HUES64 (cell line): Measurements from ENCODE around the gene GABBR1.

ENCODE experiments used
- H3K27ac ChIP-seq: 2 replicates; pipeline ENCODE4 v1.7.0; 2013; ENCODE audit warnings: low read depth, low read length, inconsistent platforms
- H3K27me3 ChIP-seq: 2 replicates; pipeline ENCODE4 v1.6.1; 2013; ENCODE audit warnings: mild to moderate bottlenecking, low read length; ENCODE audit not compliant: insufficient read depth
- H3K36me3 ChIP-seq: 2 replicates; pipeline ENCODE4 v1.6.1; 2013; ENCODE audit warnings: mild to moderate bottlenecking, low read length; ENCODE audit not compliant: insufficient read depth
- H3K4me1 ChIP-seq: 2 replicates; pipeline ENCODE4 v1.6.1; 2013; ENCODE audit warnings: mild to moderate bottlenecking, low read length, moderate library complexity; ENCODE audit not compliant: insufficient read depth
- H3K4me3 ChIP-seq: 2 replicates; pipeline ENCODE4 v1.5.1; 2013; ENCODE audit warnings: mild to moderate bottlenecking, low read length, moderate library complexity
- H3K9ac ChIP-seq: 2 replicates; pipeline ENCODE4 v1.6.1; 2013; ENCODE audit warnings: mild to moderate bottlenecking, low read depth, low read length
- H3K9me3 ChIP-seq: 2 replicates; pipeline ENCODE4 v1.6.1; 2013; ENCODE audit warnings: low read depth, low read length; ENCODE audit not compliant: insufficient read depth
- WGBS: fragments of 150-250, 120-280 bp; methylation state at CpG from one replicate; pipeline ENCODE4 v1.1.7; 2013; ENCODE audit warnings: missing lambda C conversion rate; 5-methylcytosine and 5-hydroxymethylcytosine counted together

The GABBR1 gene

GRCh38 chr6:29561091-29561490 lies 71.9 kb downstream of the GABBR1 start:
- no peaks in the 10 kb centered on the region for H3K9me3 ChIP-seq
- H3K27me3 ChIP-seq = peaks cover 27% of the 10 kb centered on the region
- H3K4me3 ChIP-seq = no peak overlapping the region
- H3K4me1 ChIP-seq = peaks cover 12% of the 10 kb centered on the region
- no peak overlapping the region for H3K27ac ChIP-seq
- H3K9ac ChIP-seq = no peak overlapping the region
- no peaks in the 10 kb centered on the region for H3K36me3 ChIP-seq

GRCh38 chr6:29559524-29560287 lies 73.3 kb downstream of the GABBR1 start, which contains the start of gene UBD:
Gene UBD (minus strand): TSS chr6:29559732. CDS start chr6:29559701, 31 bp downstream.
- no peak within 1 kb of the TSS for H3K9ac ChIP-seq
- no peak within 1 kb of the TSS for H3K4me3 ChIP-seq
- H3K4me1 ChIP-seq = peaks cover 12% of the 10 kb centered on the region
- 87% methylated on average over 6 of the region's 6 CpGs for WGBS
- H3K27ac ChIP-seq = no peak within 1 kb of the TSS
- peaks cover 41% of the 10 kb centered on the region for H3K27me3 ChIP-seq
- no peaks in the 10 kb centered on the region for H3K9me3 ChIP-seq
- no peaks in the 10 kb centered on the region for H3K36me3 ChIP-seq

- H3K36me3 ChIP-seq = no peaks in the 10 kb centered on the region
- H3K9me3 ChIP-seq = no peaks in the 10 kb centered on the region
- H3K4me3 ChIP-seq = no peak overlapping the region
- no peak overlapping the region for H3K27ac ChIP-seq
- H3K9ac ChIP-seq = no peak overlapping the region
- 90% methylated on average over 22 of the region's 22 CpGs for WGBS
- peaks cover 52% of the 10 kb centered on the region for H3K27me3 ChIP-seq
- H3K4me1 ChIP-seq = peaks cover 12% of the 10 kb centered on the region
Observed at GRCh38 chr6:29558439-29559079, 74.4 kb downstream of the GABBR1 start.

- Histone ChIP-seq H3K36me3 (no peaks in the 10 kb centered on the region), H3K4me3 (peak overlapping the region; percentile 5; the same call in 1 of the 2 replicates), H3K4me1 (peaks cover 12% of the 10 kb centered on the region), H3K9ac (no peak overlapping the region), H3K9me3 (no peaks in the 10 kb centered on the region), H3K27me3 (peaks cover 65% of the 10 kb centered on the region), H3K27ac (peak overlapping the region; percentile 1; the same call in 1 of the 2 replicates)
Observed at GRCh38 chr6:29557320-29557719, 75.7 kb downstream of the GABBR1 start.

GRCh38 chr6:29554764-29555163 lies 78.2 kb downstream of the GABBR1 start:
- Histone ChIP-seq H3K9me3 (no peaks in the 10 kb centered on the region), H3K27me3 (peaks cover 78% of the 10 kb centered on the region)

GRCh38 chr6:29553268-29554057 lies 79.5 kb downstream of the GABBR1 start:
- Histone ChIP-seq H3K9ac (no peak overlapping the region; the same call in 1 of the 2 replicates), H3K4me3 (peak overlapping the region; percentile 52)
- 2% methylated on average over 82 of the region's 83 CpGs for WGBS

More at GRCh38 chr6:29554764-29555163, 78.2 kb downstream of the GABBR1 start:
- Histone ChIP-seq H3K27ac (no peak overlapping the region), H3K36me3 (no peaks in the 10 kb centered on the region), H3K4me3 (no peak overlapping the region), H3K9ac (no peak overlapping the region), H3K4me1 (peaks cover 12% of the 10 kb centered on the region)
- 92% methylated on average over 5 of the region's 5 CpGs for WGBS

GRCh38 chr6:29552512-29553051 lies 80.4 kb downstream of the GABBR1 start:
- Histone ChIP-seq H3K9me3 (no peaks in the 10 kb centered on the region), H3K36me3 (no peaks in the 10 kb centered on the region), H3K27ac (no peak overlapping the region), H3K9ac (no peak overlapping the region), H3K4me3 (peak overlapping the region; percentile 52), H3K4me1 (peaks cover 6% of the 10 kb centered on the region), H3K27me3 (peaks cover 74% of the 10 kb centered on the region)
- WGBS = 46% methylated on average over 5 of the region's 5 CpGs

More at GRCh38 chr6:29553268-29554057, 79.5 kb downstream of the GABBR1 start:
- H3K27ac ChIP-seq = no peak overlapping the region
- H3K27me3 ChIP-seq = peaks cover 74% of the 10 kb centered on the region
- peaks cover 12% of the 10 kb centered on the region for H3K4me1 ChIP-seq
- no peaks in the 10 kb centered on the region for H3K36me3 ChIP-seq
- no peaks in the 10 kb centered on the region for H3K9me3 ChIP-seq

GRCh38 chr6:29547573-29547972 lies 85.4 kb downstream of the GABBR1 start:
- Histone ChIP-seq H3K9ac (no peak overlapping the region), H3K9me3 (no peaks in the 10 kb centered on the region), H3K4me3 (no peak overlapping the region), H3K36me3 (no peaks in the 10 kb centered on the region), H3K27ac (no peak overlapping the region), H3K4me1 (no peaks in the 10 kb centered on the region), H3K27me3 (peaks cover 26% of the 10 kb centered on the region)
- 74% methylated on average over 3 of the region's 3 CpGs for WGBS

- no peak overlapping the region for H3K9ac ChIP-seq
- H3K27ac ChIP-seq = no peak overlapping the region
- H3K27me3 ChIP-seq = no peaks in the 10 kb centered on the region
- no peak overlapping the region for H3K4me3 ChIP-seq
- H3K36me3 ChIP-seq = no peaks in the 10 kb centered on the region
- 80% methylated on average over 4 of the region's 4 CpGs for WGBS
- H3K9me3 ChIP-seq = no peaks in the 10 kb centered on the region
- H3K4me1 ChIP-seq = no peaks in the 10 kb centered on the region
Observed at GRCh38 chr6:29537714-29538403, 95.1 kb downstream of the GABBR1 start.

GRCh38 chr6:29532320-29532951 lies 100.5 kb downstream of the GABBR1 start:
- no peaks in the 10 kb centered on the region for H3K9me3 ChIP-seq
- H3K4me3 ChIP-seq = no peak overlapping the region
- H3K36me3 ChIP-seq = no peaks in the 10 kb centered on the region
- no peak overlapping the region for H3K27ac ChIP-seq
- no peak overlapping the region for H3K9ac ChIP-seq
- no peaks in the 10 kb centered on the region for H3K27me3 ChIP-seq
- no peaks in the 10 kb centered on the region for H3K4me1 ChIP-seq
- 65% methylated on average over 2 of the region's 2 CpGs for WGBS
